MV-4-11 (cell line): ENCODE results near the gene NDUFAF3.

Experiments
- DNase-seq: peaks from one replicate; lab custom pipeline; 2025; lab: John Stamatoyannopoulos, UW

Gene NDUFAF3

GRCh38 chr3:49054344-49054862 is 32.5 kb downstream of the NDUFAF3 start:
- no peak for DNase-seq

GRCh38 chr3:49057268-49057667 is 35.3 kb downstream of the NDUFAF3 start:
- DNase-seq = no peak

- no peak for DNase-seq
These were observed 36.1 kb downstream of the NDUFAF3 start for GRCh38 chr3:49058011-49058410.
